ENCODE data around the gene CARD9. TPM values are rescaled to one million over a fixed set of nuclear protein-coding genes. Genes with fewer than 3 reads are reported as not detected.
A peak's percentile ranks its signal among the peaks of the same experiment; 100 is the strongest.

CARD9 gene
- total RNA-seq, 2 donors from 2014 or later = 0.15 to 1.1 TPM

- H3K4me1 ChIP-seq = peaks cover 0 to 52% of the 10 kb centered on the region in 2 donors
Measured at GRCh38 chr9:136358888-136359287, 14.6 kb downstream of the CARD9 start.

GRCh38 chr9:136358016-136358415 is 15.5 kb downstream of the CARD9 start:
- Histone ChIP-seq H3K4me3 (no peak overlapping the region), H3K27ac (peak overlapping the region in 1 of 2 donors; percentile 79), H3K9me3 (no peaks in the 10 kb centered on the region), H3K4me1 (peaks cover 0 to 58% of the 10 kb centered on the region in 2 donors), H3K27me3 (no peaks in the 10 kb centered on the region), H3K36me3 (peaks cover 18% of the 10 kb centered on the region)
- no peak for DNase-seq (ENCODE audit: low spot score)
- no peak for TF ChIP-seq CTCF (IDR thresholded peaks at IDR 0.05)

More at GRCh38 chr9:136358888-136359287, 14.6 kb downstream of the CARD9 start:
- peak overlapping the region in 1 of 2 donors; percentile 79 for H3K27ac ChIP-seq
- peaks cover 18% of the 10 kb centered on the region for H3K36me3 ChIP-seq
- no peak overlapping the region for H3K4me3 ChIP-seq
- H3K9me3 ChIP-seq = no peaks in the 10 kb centered on the region
- TF ChIP-seq CTCF (IDR thresholded peaks at IDR 0.05) = no peak
- no peaks in the 10 kb centered on the region for H3K27me3 ChIP-seq
- no peak for DNase-seq (ENCODE audit: low spot score)

- TF ChIP-seq CTCF (IDR thresholded peaks at IDR 0.05) = no peak
- Histone ChIP-seq H3K36me3 (peaks cover 18% of the 10 kb centered on the region), H3K9me3 (no peaks in the 10 kb centered on the region), H3K4me1 (peaks cover 0 to 58% of the 10 kb centered on the region in 2 donors), H3K27me3 (no peaks in the 10 kb centered on the region), H3K27ac (peak overlapping the region; percentile 74 to 79), H3K4me3 (no peak overlapping the region)
- DNase-seq (ENCODE audit: low spot score) = no peak
Measured at GRCh38 chr9:136357202-136357725, 16.2 kb downstream of the CARD9 start.

- Histone ChIP-seq H3K36me3 (peaks cover 18% of the 10 kb centered on the region), H3K9me3 (no peaks in the 10 kb centered on the region), H3K27ac (peak overlapping the region; percentile 74 to 79), H3K4me3 (peak overlapping the region in 1 of 2 donors; percentile 39), H3K4me1 (peaks cover 0 to 48% of the 10 kb centered on the region in 2 donors), H3K27me3 (no peaks in the 10 kb centered on the region)
- DNase-seq (ENCODE audit: low spot score) = no peak
- TF ChIP-seq CTCF (IDR thresholded peaks at IDR 0.05) = no peak
Measured at GRCh38 chr9:136355616-136356557, 17.6 kb downstream of the CARD9 start.

GRCh38 chr9:136354592-136355085 is 18.8 kb downstream of the CARD9 start:
- Histone ChIP-seq H3K27ac (peak overlapping the region; percentile 89 to 97), H3K27me3 (no peaks in the 10 kb centered on the region), H3K36me3 (peaks cover 18% of the 10 kb centered on the region), H3K9me3 (no peaks in the 10 kb centered on the region), H3K4me3 (peak overlapping the region; percentile 25 to 34), H3K4me1 (peaks cover 0 to 38% of the 10 kb centered on the region in 2 donors)
- TF ChIP-seq CTCF (IDR thresholded peaks at IDR 0.05) = no peak
- DNase-seq (ENCODE audit: low spot score) = peak; percentile 80
